HL-60/S4 treated with phorbol 12-myristate 13-acetate at 8.2 ng/mL for 4 days and 3 days (cell line): ENCODE data around the gene CIRBP.
"Not testable (repeated sequence)": the region's sequence is repeated elsewhere in the genome, so short reads cannot be mapped to it uniquely, and the experiment has no call there.

ENCODE experiments used
- in situ Hi-C: fragments of 300-500 bp; cut with MboI; formaldehyde crosslinking; loops from 2 replicates; pipeline ENCODE4 v1.15.0; 2022; ENCODE audit warnings: low sequenced_read_pairs

Gene CIRBP

DNA sequence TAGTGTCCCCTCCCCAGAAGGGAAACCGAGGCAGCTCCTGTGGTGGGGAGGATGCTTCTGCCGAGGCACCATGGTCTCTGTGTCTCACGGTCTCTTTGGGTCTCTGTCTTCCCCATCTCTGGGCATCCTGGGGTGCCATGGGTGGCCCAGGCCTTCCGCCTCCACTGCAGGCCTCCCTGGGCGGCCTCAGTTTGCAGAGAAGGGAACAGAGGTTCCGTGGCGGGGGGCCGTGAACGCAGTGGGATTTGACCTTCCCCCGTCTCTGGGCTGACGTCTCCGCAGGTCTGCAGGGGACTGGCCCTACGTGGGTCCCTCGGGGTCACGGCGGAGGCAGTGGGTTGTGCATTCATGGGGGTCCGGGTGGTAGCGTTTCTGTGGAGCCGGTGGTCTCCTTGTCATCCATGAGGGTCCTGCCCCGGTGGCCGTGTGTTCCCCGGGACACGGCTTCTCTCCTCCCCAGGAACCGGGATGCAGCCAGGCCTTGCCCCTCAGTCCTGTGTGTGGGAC is 21.1 kb downstream of the CIRBP start:
- in situ Hi-C loops, result no loop called here

DNA sequence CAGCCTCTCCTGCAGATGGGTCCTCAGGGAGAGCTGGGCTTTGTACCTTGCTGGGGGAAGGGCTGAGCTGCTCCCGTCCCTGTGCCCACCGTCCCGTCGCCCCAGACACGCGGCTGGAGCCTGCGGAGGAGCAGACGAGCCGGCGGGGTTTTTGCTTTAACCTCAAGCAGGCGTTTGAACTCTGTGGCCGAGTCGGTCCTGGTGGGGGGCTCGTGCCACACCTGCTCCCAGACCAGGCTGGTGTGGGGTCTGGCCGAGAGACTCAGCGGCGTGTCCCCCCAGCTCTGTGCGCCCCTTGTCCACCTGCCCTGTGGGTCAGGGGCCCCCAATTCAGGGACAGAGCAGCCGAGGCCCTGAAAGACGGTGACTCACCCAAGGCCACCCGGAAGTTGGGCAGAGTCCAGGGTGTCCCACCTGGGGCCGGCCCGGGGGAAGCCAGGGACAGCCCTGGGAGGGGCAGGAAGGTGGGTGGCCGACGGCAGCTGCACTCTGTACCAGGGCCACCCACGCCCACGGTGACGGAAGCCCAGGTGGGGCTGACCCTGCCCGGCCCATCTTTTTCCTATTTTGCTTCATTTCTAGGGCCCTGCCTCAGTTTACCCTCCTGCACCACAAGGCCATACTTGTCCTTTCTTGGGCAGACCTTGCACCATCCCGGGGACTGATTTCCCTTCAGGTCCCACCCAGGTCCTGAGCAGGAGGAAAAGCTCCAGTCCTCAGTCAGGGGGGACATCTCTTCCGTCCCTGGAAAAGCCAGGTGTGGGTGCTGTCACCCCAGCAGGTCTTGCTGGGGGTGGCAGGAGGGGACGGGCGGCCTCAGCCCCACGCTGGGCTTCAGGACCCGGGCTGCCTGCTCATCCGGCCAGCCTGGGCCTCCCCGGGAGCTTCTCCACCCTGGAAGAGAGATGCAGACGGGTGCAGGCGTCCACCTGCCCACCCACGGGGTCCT is 21.8 kb downstream of the CIRBP start:
- in situ Hi-C loops, result no loop called here

DNA sequence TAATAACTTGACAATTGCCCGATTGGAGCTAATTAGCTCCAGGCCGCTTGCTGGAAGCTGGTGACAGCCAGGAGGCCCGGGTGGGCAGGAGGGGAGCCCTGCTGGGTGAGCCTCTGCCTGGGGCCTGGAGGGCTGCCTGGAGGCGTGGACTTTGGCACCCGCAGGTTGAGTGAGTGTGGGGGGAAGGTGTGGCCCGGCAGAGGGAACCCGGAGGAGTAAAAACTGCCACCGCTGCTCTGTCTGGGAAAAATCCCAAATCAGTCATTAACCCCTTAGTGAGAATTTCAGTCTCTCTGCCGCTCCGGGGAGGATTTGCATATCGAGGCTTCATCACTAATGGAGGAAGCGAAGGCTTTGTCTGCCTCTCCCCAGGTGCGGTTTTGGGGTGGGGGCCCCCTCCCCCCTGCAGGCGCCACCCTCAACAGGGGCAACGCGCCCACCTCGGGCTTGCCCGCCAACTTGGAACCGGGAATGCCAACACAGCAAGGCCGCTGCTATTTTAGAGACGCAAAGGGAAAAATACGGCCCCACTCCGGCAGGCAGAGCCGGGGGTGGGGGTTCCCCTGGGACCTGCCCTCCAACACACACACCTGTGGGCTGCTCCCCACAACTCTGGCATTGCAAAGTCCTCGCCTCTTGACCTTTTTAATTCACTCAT is 22.8 kb downstream of the CIRBP start:
- in situ Hi-C loops, result no loop called here

DNA sequence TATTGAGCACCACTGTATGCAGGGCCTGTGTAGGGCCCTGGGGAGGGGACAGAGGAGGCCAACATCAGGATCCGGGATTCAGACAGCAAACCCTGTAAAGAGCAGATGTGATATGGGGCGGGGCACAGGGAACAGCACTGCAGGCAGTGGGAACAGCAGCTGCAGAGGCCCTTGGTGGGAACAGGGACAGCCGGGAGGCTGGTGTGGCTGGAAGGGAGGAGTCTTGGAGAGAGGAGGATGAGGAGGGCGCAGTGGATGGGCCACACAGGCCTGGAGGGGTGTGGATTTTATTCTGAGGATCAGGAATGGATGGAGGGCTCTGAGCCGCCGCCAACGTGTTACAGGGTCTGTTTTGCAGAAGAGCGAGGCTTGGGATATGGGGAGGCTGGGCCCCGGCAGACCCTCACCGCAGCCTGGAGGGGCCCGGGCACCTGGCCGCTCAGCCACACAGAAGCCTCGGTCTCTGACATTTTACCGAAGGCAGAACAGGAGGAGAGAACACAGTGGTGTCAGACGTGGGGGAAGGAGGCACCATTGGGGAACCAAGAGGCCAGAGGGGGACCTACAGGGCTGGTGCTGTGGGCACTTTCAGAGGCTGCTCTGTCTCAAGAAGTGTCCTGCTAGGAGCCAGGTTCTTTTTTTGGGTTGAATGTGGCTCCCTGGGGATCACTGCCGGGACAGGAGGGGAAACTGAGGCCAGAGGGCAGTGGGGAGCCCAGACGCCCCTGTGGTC is 23.5 kb downstream of the CIRBP start:
- in situ Hi-C loops, result no loop called here

DNA sequence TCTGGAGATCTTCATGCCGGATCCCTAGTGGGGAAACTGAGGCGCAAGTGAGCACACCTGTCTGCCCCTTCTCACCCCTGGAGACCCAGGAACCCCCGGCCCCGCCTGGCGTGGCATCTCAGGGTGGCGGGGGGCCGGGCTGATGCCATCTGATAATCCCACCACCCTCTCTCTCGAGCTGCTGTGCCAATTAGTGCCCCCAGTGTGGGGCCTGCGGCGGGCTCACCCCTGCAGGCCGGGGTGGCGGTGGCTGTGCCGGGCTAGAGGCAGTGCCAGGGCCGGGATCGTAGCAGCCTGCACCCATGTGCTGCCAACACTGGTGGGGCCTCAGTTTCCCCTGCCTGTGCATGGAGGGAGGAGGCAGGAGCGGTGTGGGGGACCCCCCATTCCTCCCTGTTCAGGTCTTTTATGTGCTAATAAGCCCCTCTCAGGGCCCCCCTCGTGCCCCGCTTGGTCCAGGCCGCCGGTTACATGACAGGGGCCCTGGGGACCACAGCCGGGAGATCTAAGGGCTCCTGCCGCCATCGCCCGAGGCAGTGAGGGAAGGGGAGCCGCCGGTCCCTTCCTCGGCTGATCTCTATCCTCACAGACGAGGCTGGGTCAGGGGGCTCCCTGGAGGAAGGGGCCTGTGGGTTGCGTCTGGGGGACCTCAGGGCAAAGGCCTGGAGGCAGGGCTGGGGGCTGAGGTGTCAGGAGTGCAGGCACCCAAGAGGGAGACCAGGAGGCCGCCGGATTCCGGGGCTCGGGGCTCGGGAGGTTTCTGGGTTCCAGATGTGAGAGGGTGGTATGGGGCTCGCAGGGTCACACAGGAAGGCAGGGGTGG is 24.9 kb downstream of the CIRBP start:
- in situ Hi-C loops, result no loop called here

DNA sequence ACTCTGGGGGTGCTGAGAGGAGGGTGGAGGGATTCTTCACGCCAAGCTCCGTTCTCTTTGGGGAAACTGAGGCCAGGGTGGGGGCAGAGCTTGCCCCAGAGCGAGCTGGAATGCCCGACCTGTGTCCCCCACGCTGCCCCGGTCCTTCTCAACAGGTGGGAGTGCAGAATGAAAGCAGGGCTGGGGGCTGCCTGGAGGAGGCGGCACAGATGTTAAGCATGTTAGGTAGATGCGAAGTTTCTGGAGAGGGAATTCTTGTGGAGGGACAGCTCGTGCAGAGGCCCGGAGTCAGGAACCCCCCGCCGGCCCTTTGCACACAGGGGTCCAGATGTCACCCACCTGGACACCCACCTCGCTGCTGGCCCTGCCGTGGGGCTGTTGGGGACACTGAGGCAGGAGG is 25.6 kb downstream of the CIRBP start:
- in situ Hi-C loops, result no loop called here

DNA sequence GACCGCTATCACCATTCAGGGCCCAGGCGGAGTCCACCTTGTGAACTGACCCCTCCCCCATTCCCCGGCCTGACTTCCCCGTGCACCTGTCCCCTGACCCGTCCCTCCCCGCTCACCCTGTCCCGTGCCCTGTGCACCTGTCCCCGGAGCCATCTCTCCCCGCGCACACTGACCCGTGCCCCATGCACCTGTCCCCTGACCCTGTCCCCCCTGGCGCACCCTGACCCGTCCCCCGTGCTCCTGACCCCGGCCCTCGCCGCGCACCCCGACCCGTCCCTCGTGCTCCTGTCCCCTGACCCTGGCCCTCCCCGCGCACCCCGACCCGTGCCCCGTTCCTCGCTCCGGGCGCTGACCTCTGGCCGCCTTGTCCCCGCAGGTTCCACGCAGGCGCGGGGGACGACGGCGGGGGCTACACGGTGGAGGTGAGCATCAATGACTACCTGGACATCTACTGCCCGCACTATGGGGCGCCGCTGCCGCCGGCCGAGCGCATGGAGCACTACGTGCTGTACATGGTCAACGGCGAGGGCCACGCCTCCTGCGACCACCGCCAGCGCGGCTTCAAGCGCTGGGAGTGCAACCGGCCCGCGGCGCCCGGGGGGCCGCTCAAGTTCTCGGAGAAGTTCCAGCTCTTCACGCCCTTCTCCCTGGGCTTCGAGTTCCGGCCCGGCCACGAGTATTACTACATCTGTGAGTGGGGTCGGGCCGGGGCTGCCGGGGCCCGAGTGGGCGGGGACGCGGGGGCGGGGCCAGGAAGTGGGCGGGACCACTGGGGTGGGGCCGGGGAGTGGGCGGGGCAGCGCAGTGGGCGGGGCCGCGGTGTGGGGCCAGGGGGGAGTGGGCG is 26.3 kb downstream of the CIRBP start:
- in situ Hi-C loops, result no loop called here

DNA sequence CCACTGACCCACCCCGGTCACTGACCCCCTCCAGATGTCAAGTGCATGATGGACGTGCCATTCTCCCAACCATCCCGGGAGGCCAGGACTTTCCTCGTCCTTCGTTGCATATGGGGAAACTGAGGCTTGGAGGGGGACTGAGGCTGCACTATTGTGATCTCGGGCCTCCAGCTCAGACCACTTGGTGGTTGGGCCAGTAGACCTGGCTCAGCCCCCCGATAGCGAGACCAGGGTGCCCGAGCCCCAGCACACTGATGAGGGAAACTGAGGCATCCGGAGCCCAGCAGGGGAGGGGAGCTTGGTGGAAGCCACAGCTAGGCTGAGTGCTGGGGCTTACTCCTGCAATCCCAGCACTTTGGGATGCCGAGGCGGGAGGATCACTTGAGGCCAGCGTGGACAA is 26.9 kb downstream of the CIRBP start:
- in situ Hi-C loops, result no loop called here

DNA sequence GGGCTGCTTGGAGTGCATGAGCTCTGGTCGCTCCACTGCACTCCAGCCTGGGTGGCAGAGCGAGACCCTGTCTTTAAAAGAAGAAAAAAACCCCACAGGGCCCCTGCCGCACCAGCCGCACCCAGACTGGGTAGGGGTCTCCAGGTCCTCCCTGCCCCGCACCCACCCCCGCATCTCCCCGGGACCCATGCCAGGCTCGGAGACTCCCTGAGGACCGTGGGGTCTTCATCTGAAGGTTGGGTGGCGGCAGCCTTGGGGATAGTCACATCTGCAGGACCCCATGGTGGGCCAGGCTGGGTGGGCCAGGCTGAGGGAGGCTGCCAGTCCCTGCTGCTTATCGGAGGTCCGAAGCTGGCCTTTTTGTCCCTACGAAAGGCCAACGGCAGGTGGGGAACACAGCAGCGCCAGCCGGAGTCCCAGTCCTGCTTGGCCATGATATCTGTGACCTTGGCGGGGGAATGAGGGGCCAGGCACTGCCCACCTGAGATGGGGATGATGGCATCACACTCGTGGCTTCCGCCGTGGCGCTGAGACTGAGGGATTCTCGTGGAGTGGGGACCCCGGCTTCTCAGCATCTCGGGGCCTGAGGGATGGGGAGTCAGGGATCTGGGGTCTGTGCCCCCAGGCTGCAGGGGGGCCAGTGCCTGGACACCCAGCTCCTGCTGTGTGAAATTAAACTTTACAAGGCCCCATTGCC is 27.6 kb downstream of the CIRBP start:
- in situ Hi-C loops, result no loop called here

DNA sequence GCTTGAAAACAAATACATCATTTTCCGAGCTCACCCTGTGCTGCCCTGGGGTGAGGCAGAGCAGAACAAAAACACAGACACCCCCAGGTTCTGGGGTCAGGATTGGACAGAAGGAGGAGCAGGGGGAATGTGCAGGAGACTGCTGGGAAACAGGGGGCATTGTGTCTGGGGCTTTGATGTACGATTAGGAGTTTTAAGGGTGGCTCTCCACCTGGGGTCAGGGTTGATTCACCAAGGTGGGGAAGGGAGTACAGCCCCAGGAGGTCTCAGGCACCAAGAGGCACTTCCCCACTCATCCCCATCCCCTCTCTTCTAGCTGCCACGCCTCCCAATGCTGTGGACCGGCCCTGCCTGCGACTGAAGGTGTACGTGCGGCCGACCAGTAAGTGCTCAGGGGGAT is 29.1 kb downstream of the CIRBP start:
- in situ Hi-C loops, result no loop called here

DNA sequence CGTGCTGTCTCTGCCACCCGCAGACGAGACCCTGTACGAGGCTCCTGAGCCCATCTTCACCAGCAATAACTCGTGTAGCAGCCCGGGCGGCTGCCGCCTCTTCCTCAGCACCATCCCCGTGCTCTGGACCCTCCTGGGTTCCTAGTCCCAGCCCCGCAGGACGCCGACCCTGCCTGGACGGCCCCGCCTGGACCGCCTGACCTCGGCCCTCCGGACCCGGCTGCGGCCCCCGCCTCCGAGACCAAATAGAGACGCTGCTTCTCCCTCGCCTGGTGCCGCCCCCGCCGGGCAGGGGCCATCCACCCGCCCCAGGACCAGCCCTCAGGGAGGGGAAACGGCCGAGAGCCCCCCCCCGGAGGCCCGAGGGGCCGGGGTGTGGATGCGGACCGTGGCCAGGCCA is 30.7 kb downstream of the CIRBP start:
- in situ Hi-C loops, result no loop called here

DNA sequence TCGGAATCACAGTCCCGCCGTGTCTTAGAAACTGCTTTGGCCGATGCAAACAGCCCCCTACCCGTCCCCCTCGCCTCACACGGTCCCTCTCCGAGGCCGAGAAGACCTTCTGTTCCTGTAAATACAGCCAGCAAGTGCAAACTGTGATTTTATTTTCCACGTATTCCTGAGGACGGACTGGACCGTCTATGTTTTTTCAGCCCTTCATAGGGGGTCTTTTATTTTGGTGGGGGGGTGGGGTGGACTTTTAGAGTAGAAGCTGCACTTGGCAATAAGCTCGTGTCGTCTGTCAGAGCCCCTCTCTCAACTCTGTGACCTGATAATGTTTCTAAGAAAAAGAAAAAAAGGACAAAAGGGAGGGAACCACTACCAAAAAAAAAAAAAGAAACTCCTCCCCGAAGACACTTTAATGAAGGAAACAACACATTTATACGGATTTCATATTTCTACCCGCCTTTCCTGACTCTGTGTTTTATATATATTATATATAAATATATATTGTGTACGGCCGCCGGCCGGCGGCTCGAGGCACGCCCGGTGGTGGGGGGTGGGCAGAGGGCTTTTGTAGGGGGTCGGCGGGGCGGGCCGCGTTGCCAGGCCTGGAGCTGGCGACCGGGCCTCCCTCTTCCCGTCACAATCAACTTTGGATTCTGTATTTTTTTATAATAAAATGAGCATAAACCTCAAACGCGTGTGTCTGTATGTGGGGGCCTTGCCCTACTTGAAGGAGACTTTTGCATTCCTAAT is 31.8 kb downstream of the CIRBP start:
- in situ Hi-C loops, result no loop called here

DNA sequence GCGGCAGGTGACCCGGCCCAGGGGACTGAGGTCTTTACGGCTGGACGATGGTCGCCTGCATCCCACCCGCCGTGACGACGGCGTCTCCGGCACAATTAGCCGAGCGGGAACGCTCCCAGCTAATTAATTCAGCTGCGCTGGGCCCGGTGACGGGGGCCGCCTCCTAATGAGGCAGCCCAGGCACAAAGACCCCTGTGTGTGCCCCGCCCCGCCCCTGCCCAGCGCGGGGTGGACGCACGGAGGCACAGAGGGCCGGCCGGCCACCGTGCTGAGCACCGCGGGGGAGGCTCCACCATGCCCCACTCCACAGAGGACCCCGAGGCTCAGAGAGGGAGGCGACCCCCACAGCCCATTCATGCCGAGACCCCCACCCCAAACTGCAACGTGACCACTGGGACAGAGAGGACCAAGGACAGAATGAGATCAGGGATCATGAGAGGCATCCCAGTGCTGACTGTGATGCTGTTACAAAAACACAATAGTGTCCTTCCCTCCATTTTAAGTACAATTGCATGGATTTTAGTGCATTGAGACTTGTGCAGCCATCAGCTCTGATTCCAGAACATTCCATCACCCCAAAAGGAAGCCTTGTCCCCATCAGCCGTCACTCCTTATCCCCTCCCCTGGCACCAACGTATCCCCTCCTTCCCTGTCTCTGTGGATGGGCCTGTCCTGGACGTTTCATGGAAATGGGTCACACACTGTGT is 33.6 kb downstream of the CIRBP start:
- in situ Hi-C loops, result no loop called here

DNA sequence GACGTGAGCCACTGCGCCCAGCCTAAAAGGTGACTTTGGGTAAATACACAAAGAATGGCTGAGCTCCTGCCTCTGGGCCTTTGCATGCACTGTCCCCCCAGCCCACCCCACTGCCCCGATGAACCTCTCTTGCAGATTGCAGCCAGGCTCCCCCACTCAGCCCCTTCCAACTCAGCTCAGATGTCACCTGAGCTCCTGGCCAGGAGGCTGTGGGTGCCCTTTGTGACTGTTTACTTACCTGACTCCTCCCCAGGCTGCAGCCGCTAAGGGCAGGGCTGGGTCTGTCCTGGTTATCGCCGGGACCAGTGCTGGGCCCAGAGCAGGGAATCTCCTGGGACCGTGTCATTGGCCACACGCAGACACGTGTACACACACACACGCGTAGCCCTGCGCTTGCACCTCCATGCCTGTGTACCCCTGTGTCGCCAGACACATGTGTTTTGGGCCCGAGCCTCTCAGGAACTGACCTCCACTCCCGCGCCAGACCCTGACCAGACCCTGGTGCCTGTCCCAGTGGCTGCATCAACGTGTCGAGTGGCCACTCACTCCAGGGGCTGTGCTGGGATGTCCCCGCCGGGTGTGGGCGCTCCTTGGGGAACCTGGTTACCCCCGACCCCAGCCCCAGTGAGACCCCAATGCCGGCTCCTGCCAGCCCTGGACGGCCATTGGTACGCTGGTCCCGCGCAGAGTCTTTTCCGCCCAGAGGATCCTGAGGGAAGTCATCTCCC is 35.2 kb downstream of the CIRBP start:
- in situ Hi-C loops, result no loop called here

DNA sequence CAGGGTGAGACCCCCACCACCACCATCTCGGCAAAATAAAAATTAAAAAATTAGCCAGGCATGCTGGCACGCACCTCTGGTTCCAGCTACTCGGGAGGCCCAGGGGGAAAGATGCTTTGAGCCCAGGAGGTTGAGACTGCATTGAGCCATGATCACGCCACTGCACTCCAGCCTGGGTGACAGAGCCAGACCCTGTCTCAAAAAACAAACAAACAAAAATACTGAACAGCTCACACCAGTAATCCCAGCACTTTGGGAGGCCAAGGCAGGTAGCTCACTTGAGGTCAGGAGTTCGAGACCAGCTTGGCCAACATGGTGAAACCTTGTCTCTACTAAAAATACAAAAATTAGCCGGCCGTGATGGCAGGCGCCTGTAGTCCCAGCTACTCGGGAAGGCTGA is 36.2 kb downstream of the CIRBP start:
- in situ Hi-C loops, result not testable (repeated sequence)

DNA sequence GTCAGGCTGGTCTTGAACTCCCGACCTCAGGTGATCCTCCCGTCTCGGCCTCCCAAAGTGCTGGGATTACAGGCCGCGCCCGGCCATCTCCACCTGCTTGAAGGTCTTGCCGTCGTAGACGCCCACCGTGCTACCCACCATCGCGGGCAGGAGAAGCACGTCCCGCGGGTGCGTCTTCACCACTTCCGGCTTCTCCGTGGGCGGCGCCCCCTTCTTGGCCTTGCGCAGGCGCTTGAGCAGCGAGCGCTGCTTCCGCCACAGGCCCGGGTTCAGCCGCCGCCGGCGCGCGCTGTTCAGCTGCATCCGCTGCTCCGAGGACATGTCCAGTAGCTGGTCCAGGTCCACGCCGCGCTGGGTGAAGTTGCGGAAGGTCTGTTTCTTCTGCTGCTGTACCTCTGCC is 38.2 kb downstream of the CIRBP start:
- in situ Hi-C loops, result no loop called here

DNA sequence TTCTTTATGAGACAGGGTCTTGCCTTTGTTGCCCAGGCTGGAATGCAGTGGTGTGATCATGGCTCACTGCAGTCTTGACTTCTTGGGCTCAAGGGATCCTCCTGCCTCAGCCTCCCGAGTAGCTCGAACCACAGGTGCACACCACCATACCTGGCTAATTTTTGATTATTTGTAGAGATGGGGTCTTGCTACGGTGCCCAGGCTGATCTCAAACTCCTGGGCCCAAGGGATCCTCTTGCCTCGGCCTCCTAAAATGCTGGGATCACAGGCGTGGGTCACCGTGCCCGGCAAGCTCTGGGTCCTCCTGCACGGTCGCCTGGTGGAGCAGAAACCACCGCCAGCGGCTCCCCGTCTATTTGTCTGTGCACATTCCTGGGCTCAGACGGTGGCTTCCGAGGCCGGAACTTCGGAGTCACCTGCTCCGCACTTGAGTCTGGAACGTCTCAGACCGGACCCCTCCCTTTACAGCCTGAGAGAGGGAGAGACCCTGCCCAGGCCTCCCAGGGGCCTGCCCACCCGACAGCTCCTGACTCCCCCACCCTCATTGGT is 38.7 kb downstream of the CIRBP start:
- in situ Hi-C loops, result no loop called here
